NB4 (cell line): ENCODE data around the gene RBM17.
"Not testable (repeated sequence)": the region's sequence is repeated elsewhere in the genome, so short reads cannot be mapped to it uniquely, and the experiment has no call there.

Source experiments
- DNase-seq: peaks from one replicate; pipeline ENCODE4 v3.0.0; 2010; ENCODE audit warnings: low read depth
- H3K4me3 ChIP-seq: one replicate; pipeline ENCODE4 v1.5.1; 2011; ENCODE audit warnings: mild to moderate bottlenecking, low read depth, low read length, moderate library complexity
- MYC ChIP-seq: IDR thresholded peaks from 2 replicates; pipeline ENCODE4 v1.6.1; 2011; ENCODE audit warnings: low read depth, low read length
- POLR2A ChIP-seq: IDR thresholded peaks from 2 replicates; pipeline ENCODE4 v1.6.1; 2011; ENCODE audit warnings: mild to moderate bottlenecking; ENCODE audit not compliant: insufficient read length; ENCODE audit errors: extremely low read depth
- TF ChIP-seq, protein P1 (sequence below): IDR thresholded peaks from 2 replicates; pipeline ENCODE4 v1.6.1; 2011; ENCODE audit warnings: low read depth, low read length
- TF ChIP-seq, protein P2 (sequence below): IDR thresholded peaks from one replicate; pipeline ENCODE4 v1.5.1; 2012; ENCODE audit warnings: low read depth, low read length

The RBM17 gene

DNA sequence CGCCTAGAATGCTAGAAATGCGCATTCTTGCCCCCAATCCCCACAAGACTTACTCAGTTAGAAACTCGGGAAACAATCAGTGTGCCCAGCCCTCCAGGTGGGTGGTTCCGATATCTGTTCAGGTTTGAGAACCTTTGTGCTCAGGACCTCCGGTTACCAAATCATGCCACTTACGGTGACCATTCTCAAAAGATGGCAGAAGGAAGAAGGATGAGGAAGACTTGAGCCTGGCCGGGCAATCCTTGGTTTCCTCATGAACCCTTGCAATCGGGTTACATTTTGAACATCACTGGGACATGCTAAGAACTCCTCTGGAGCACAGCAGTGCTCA, 52.1 kb downstream of the RBM17 start:
- no peak for DNase-seq
- TF ChIP-seq, protein P1, sequence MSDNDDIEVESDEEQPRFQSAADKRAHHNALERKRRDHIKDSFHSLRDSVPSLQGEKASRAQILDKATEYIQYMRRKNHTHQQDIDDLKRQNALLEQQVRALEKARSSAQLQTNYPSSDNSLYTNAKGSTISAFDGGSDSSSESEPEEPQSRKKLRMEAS = no peak
- TF ChIP-seq MYC (no peak), POLR2A (no peak)
- TF ChIP-seq, protein P2, sequence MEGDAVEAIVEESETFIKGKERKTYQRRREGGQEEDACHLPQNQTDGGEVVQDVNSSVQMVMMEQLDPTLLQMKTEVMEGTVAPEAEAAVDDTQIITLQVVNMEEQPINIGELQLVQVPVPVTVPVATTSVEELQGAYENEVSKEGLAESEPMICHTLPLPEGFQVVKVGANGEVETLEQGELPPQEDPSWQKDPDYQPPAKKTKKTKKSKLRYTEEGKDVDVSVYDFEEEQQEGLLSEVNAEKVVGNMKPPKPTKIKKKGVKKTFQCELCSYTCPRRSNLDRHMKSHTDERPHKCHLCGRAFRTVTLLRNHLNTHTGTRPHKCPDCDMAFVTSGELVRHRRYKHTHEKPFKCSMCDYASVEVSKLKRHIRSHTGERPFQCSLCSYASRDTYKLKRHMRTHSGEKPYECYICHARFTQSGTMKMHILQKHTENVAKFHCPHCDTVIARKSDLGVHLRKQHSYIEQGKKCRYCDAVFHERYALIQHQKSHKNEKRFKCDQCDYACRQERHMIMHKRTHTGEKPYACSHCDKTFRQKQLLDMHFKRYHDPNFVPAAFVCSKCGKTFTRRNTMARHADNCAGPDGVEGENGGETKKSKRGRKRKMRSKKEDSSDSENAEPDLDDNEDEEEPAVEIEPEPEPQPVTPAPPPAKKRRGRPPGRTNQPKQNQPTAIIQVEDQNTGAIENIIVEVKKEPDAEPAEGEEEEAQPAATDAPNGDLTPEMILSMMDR = no peak
- H3K4me3 ChIP-seq = peak overlapping the region; percentile 40

DNA sequence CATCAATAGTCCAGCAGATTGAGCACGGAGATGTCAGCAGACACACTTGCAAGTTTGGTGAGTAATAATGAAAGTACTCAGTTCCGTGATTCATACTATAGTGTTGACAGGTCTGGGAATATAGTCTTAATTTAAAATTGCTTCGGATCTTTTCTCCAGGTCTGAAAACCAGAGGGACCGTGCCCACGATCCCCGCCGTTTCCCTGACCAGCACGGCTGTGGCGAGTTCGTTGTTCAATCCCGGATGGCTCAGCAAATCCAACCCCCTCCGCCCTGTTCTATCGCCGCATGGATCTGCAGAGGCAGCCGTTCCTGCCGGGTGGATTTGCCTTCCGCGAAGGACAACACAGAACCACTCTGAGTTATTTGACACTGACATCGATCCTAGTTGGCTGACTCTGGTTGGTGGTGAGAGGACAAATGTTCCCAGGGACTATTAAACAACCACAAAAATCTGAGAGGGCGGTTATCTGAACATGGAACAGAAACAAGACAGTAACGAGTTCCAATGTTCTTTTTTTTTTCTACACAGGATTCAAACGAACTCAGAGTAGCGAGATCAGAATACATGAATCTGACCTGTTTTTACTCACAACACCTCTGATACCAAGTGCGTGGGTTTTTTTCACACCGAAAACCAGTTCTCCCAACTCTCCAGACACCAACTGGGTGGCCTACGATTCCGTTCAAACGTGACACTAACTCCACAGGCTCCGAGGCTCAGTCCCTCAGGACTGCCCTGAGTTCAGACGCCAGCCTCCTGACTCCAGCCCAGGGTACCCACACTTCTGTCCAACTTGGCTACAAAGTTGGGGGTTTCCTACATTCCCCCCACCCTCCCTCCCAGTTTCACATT, 52.7 kb downstream of the RBM17 start:
- peak; percentile 55 for DNase-seq
- H3K4me3 ChIP-seq = peak overlapping the region; percentile 40
- TF ChIP-seq MYC (no peak), POLR2A (no peak)
- TF ChIP-seq, protein P2 = no peak
- TF ChIP-seq, protein P1 = no peak

DNA sequence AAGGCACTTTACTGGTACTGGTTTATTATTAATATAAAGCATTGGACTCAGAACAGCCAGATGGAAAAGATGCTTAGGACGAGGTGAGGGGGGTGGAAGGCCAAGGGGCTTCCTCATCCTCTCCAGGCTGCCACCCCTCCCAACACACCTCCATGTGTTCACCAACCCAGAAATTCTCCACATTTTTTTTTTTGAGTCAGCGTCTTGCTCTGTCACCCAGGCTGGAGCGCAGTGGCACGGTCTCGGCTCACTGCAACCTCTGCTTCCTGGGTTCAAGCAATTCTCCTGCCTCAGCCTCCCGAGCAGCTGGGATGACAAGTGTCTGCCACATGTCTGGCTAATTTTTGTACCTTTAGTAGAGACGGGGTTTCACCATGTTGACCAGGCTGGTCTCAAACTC, 53.4 kb downstream of the RBM17 start:
- H3K4me3 ChIP-seq, DNase-seq: not testable (repeated sequence)

DNA sequence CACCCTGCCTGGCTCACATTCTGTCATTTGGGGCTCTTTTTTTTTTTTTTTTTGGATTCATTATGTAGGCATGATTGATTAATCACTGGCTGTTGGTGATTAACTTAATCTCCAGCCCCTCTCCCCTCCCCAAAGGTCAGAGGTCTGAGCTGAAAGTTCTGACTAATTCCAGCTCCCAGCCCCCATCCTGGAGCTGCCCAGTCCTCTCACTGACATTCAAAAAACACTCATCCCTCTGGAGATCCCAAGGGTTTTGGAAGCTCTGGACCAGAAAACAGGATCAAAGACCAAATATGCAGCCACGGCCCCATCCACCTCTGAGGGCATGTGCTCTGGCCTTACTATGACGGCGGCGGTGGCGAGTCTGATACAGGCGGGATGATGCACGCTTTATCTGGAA, 53.8 kb downstream of the RBM17 start:
- H3K4me3 ChIP-seq = no peak overlapping the region
- TF ChIP-seq POLR2A (no peak), MYC (no peak)
- TF ChIP-seq, protein P2 = no peak
- TF ChIP-seq, protein P1 = no peak
- DNase-seq = no peak

DNA sequence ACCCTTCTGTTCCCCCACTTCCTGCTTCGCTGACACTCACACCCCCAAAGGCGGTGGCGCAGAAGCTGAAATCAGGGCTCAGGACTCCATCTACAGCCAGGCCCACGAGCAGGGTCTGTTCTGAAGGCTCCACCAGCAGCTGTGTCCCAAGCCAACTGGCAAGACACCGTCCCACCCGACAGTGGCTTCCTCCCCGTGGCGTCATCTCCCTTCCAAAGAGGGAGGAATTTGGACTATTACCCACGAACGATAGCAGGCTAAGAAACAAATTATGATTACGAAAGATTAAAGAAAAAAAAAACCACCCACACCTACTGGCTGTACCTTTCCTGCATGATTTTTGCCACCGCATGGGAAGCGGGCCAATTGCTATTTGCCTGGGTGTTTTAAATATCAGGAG, 54.3 kb downstream of the RBM17 start:
- no peak for DNase-seq
- TF ChIP-seq, protein P1 = no peak
- TF ChIP-seq, protein P2 = no peak
- TF ChIP-seq POLR2A (no peak), MYC (no peak)
- H3K4me3 ChIP-seq = no peak overlapping the region

DNA sequence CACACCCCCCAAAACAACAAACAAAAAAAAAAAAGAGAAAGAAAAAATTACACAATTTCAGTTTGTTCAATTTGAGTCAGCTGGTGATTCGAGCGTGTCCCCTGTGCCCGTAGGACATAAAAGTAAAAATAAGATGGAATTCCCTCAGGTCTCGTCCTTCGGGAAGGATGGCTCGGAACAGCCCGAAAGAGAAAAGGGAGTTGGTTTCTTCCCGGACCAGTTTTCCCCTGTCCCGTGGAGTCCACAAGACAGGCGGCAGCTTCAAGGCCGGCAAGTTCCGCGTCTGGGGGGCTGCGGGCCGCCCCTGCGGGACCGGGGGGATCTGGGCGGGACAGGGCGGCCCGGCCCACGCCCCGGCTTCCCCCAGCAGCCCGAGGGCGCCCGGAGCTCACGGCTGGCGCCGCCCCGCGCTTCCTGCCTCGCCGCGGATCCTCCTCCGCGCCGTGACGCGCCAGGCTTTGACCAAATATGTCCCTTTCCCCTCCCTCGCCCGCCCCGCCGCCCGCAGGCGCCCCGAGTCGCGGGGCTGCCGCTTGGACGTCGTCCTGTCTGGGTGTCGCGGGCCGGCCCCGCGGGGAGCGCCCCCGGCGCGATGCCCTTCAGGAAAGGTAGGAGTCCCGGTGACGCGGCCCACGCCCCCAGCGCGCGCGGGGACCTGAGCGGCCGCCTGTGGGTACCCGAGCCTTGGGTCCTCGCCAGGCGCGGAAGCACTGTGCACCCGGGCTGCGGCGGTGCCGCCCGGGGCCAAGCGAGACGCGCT, 55.8 kb downstream of the RBM17 start:
- TF ChIP-seq, protein P1 = no peak
- TF ChIP-seq, protein P2 = no peak
- TF ChIP-seq MYC = no peak
- TF ChIP-seq POLR2A = peak; percentile 55

More for the DNA sequence above, 55.8 kb downstream of the RBM17 start:
- H3K4me3 ChIP-seq = peak overlapping the region; percentile 66
- DNase-seq = peak; percentile 88
